NCI-H2029 treated with DMSO at 0.1 percent for 48 hours (cell line): ENCODE measurements around the gene C1QL2.

ENCODE experiments used
- DNase-seq: peaks from one replicate; lab custom pipeline; 2025; lab: John Stamatoyannopoulos, UW

Gene C1QL2

GRCh38 chr2:119179202-119179601, 20.7 kb upstream of the C1QL2 start:
- DNase-seq: no peak

GRCh38 chr2:119178776-119179175, 20.2 kb upstream of the C1QL2 start:
- no peak for DNase-seq

- no peak for DNase-seq
These were observed 19.3 kb upstream of the C1QL2 start for GRCh38 chr2:119177838-119178190.

GRCh38 chr2:119177171-119177837, 18.8 kb upstream of the C1QL2 start:
- no peak for DNase-seq

GRCh38 chr2:119175517-119175916, 17.0 kb upstream of the C1QL2 start:
- no peak for DNase-seq

- DNase-seq: no peak
These were observed 16.4 kb upstream of the C1QL2 start for GRCh38 chr2:119174993-119175347.

GRCh38 chr2:119174216-119174992, 15.9 kb upstream of the C1QL2 start:
- peak; percentile 29 for DNase-seq

GRCh38 chr2:119173556-119174060, 15.1 kb upstream of the C1QL2 start:
- no peak for DNase-seq

GRCh38 chr2:119170504-119170903, 12.0 kb upstream of the C1QL2 start:
- no peak for DNase-seq

GRCh38 chr2:119169717-119170116, 11.2 kb upstream of the C1QL2 start:
- no peak for DNase-seq

GRCh38 chr2:119160361-119160990, 1.9 kb upstream of the C1QL2 start:
- no peak for DNase-seq

- no peak for DNase-seq
These were observed 570 bp downstream of the C1QL2 start for GRCh38 chr2:119157850-119158511.

GRCh38 chr2:119156891-119157773, 1.4 kb downstream of the C1QL2 start:
- DNase-seq: no peak

GRCh38 chr2:119156105-119156890, 2.3 kb downstream of the C1QL2 start:
- DNase-seq: no peak

- DNase-seq: no peak
These were observed 2.9 kb downstream of the C1QL2 start for GRCh38 chr2:119155633-119156032.

- DNase-seq: no peak
These were observed 4.5 kb downstream of the C1QL2 start for GRCh38 chr2:119154076-119154475.

- no peak for DNase-seq
These were observed 8.9 kb downstream of the C1QL2 start for GRCh38 chr2:119149611-119150010.

- no peak for DNase-seq
These were observed 10.5 kb downstream of the C1QL2 start for GRCh38 chr2:119147776-119148715.

- no peak for DNase-seq
These were observed 13.7 kb downstream of the C1QL2 start for GRCh38 chr2:119144806-119145205.

GRCh38 chr2:119142824-119143223, 15.7 kb downstream of the C1QL2 start:
- peak; percentile 29 for DNase-seq
